ENCODE data around the gene PRKAR2A. TPM values are rescaled to one million over a fixed set of nuclear protein-coding genes. Genes with fewer than 3 reads are reported as not detected.
"Not testable (repeated sequence)": the region's sequence is repeated elsewhere in the genome, so short reads cannot be mapped to it uniquely, and the experiment has no call there.

PRKAR2A gene
- total RNA-seq, 1 donor from 2014 or later = 34.5 TPM

- H3K36me3 Mint-ChIP-seq (ENCODE audit: insufficient read depth) = peaks cover 6% of the 10 kb centered on the region
- no peaks in the 10 kb centered on the region for H3K4me1 Mint-ChIP-seq (ENCODE audit: low read depth)
- no peak overlapping the region for H3K4me3 Mint-ChIP-seq (ENCODE audit: low read depth)
- no peaks in the 10 kb centered on the region for H3K9me3 Mint-ChIP-seq (ENCODE audit: low read depth)
- DNase-seq (ENCODE audit: low spot score, unreplicated experiment) = no peak
- no peak overlapping the region for H3K27ac Mint-ChIP-seq
- no peaks in the 10 kb centered on the region for H3K27me3 Mint-ChIP-seq
- TF ChIP-seq, protein P1, sequence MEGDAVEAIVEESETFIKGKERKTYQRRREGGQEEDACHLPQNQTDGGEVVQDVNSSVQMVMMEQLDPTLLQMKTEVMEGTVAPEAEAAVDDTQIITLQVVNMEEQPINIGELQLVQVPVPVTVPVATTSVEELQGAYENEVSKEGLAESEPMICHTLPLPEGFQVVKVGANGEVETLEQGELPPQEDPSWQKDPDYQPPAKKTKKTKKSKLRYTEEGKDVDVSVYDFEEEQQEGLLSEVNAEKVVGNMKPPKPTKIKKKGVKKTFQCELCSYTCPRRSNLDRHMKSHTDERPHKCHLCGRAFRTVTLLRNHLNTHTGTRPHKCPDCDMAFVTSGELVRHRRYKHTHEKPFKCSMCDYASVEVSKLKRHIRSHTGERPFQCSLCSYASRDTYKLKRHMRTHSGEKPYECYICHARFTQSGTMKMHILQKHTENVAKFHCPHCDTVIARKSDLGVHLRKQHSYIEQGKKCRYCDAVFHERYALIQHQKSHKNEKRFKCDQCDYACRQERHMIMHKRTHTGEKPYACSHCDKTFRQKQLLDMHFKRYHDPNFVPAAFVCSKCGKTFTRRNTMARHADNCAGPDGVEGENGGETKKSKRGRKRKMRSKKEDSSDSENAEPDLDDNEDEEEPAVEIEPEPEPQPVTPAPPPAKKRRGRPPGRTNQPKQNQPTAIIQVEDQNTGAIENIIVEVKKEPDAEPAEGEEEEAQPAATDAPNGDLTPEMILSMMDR (IDR thresholded peaks at IDR 0.05; ENCODE audit: unreplicated experiment) = no peak
Observed at GRCh38 chr3:48789665-48790064, 58.0 kb downstream of the PRKAR2A start.

- H3K4me3 Mint-ChIP-seq (ENCODE audit: low read depth) = no peak overlapping the region
- H3K4me1 Mint-ChIP-seq (ENCODE audit: low read depth) = no peaks in the 10 kb centered on the region
- H3K9me3 Mint-ChIP-seq (ENCODE audit: low read depth) = no peaks in the 10 kb centered on the region
- no peak overlapping the region for H3K27ac Mint-ChIP-seq
- TF ChIP-seq, protein P1 (IDR thresholded peaks at IDR 0.05; ENCODE audit: unreplicated experiment) = no peak
- no peak for DNase-seq (ENCODE audit: low spot score, unreplicated experiment)
- peaks cover 8% of the 10 kb centered on the region for H3K36me3 Mint-ChIP-seq (ENCODE audit: insufficient read depth)
- no peaks in the 10 kb centered on the region for H3K27me3 Mint-ChIP-seq
Observed at GRCh38 chr3:48788544-48789162, 59.0 kb downstream of the PRKAR2A start.

DNA sequence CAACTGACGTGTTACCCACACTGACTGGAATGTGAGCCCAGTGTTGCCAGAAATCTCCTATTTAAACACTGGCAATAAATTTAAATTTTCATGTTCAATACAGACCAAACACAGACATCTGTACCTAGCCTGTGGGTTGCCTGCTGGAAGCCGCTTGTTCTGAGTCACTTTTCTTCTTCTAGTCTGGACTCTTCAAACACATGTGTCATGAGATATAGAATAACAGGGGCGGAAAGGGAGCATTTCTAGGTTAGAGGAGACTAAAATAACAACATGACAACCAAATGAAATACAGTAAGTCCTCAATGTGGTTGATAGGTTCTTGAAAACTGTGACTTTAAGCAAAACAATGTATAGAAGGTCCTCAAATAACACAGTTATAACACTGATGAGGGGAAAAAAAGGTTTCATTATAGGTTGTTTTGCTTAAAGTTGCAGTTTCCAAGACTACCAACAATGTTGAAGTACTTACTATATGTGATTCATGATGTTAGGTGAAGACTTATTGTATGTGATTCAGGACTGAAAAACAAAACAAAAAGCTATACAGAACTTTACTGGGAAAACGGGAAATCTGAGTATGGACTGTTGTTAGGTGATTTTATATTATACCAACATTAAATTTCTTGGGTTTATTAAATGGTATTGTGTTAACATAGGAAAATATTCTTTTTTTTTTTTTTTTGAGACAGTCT, 63.1 kb downstream of the PRKAR2A start:
- Mint-ChIP-seq H3K9me3 (ENCODE audit: low read depth) (no peaks in the 10 kb centered on the region), H3K4me3 (ENCODE audit: low read depth) (no peak overlapping the region), H3K27ac (no peak overlapping the region), H3K27me3 (no peaks in the 10 kb centered on the region), H3K4me1 (ENCODE audit: low read depth) (peaks cover 3% of the 10 kb centered on the region), H3K36me3 (ENCODE audit: insufficient read depth) (peaks cover 9% of the 10 kb centered on the region)
- no peak for DNase-seq (ENCODE audit: low spot score, unreplicated experiment)
- TF ChIP-seq, protein P1 (IDR thresholded peaks at IDR 0.05; ENCODE audit: unreplicated experiment) = no peak

DNA sequence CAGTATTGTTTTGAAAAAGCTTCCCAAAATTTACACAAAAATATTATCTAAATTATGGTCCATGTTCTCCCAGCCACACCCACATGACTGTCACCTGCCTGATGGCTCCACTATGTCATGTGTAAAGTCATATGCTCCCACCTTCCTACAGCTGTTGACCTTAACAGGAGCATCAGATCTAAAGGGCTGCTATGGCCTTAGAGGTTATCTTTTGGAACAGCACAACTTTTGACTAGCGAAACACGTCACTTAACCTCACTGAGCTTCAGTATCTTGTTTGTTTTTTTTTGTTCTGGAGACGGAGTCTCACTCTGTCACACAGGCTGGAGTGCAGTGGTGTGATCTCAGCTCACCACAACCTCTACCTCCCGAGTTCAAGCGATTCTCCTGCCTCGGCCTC, 64.4 kb downstream of the PRKAR2A start:
- TF ChIP-seq, protein P1 (IDR thresholded peaks at IDR 0.05; ENCODE audit: unreplicated experiment) = no peak
- H3K4me1 Mint-ChIP-seq (ENCODE audit: low read depth) = peaks cover 3% of the 10 kb centered on the region
- no peak overlapping the region for H3K4me3 Mint-ChIP-seq (ENCODE audit: low read depth)
- H3K36me3 Mint-ChIP-seq (ENCODE audit: insufficient read depth) = peaks cover 9% of the 10 kb centered on the region
- no peaks in the 10 kb centered on the region for H3K27me3 Mint-ChIP-seq
- no peak overlapping the region for H3K27ac Mint-ChIP-seq
- no peaks in the 10 kb centered on the region for H3K9me3 Mint-ChIP-seq (ENCODE audit: low read depth)
- no peak for DNase-seq (ENCODE audit: low spot score, unreplicated experiment)

- Mint-ChIP-seq H3K27me3 (no peaks in the 10 kb centered on the region), H3K4me3 (ENCODE audit: low read depth) (no peak overlapping the region), H3K36me3 (ENCODE audit: insufficient read depth) (peaks cover 11% of the 10 kb centered on the region), H3K27ac (no peak overlapping the region), H3K9me3 (ENCODE audit: low read depth) (no peaks in the 10 kb centered on the region), H3K4me1 (ENCODE audit: low read depth) (peaks cover 3% of the 10 kb centered on the region)
- TF ChIP-seq, protein P1 (IDR thresholded peaks at IDR 0.05; ENCODE audit: unreplicated experiment) = no peak
- DNase-seq (ENCODE audit: low spot score, unreplicated experiment) = no peak
Observed at GRCh38 chr3:48782046-48782445, 65.6 kb downstream of the PRKAR2A start.

GRCh38 chr3:48778565-48778964, 69.1 kb downstream of the PRKAR2A start:
- DNase-seq (ENCODE audit: low spot score, unreplicated experiment); H3K4me3 Mint-ChIP-seq (ENCODE audit: low read depth); H3K36me3 Mint-ChIP-seq (ENCODE audit: insufficient read depth); H3K27ac Mint-ChIP-seq; H3K9me3 Mint-ChIP-seq (ENCODE audit: low read depth); H3K27me3 Mint-ChIP-seq; H3K4me1 Mint-ChIP-seq (ENCODE audit: low read depth): not testable (repeated sequence)
